SJSA1 (cell line): ENCODE results near the gene KRT80. TPM values are rescaled to one million over a fixed set of nuclear protein-coding genes. Genes with fewer than 3 reads are reported as not detected.

Experiments
- DNase-seq, 2 experiments: peaks; one replicate each; pipeline ENCODE4 v3.0.0-alpha.2; 2015 to 2020; ENCODE audit warnings: low spot score in 2 of 2, low read depth in 1 of 2
- H3K27ac ChIP-seq: fragments of 250-450 bp; sonication (Bioruptor Pico); 2 replicates; pipeline ENCODE4 v1.5.1; 2020; ENCODE audit warnings: mild to moderate bottlenecking, moderate library complexity
- H3K27me3 ChIP-seq: fragments of 250-450 bp; sonication (Bioruptor Pico); replicated peaks from 2 replicates; pipeline ENCODE4 v1.5.1; 2020; ENCODE audit warnings: mild to moderate bottlenecking, moderate library complexity
- H3K36me3 ChIP-seq: fragments of 250-450 bp; sonication (Bioruptor Pico); 2 replicates; pipeline ENCODE4 v1.5.1; 2020; ENCODE audit warnings: mild to moderate bottlenecking
- H3K4me1 ChIP-seq: fragments of 250-450 bp; sonication (Bioruptor Pico); replicated peaks from 2 replicates; pipeline ENCODE4 v1.6.1; 2021; ENCODE audit warnings: mild to moderate bottlenecking
- H3K4me3 ChIP-seq: fragments of 250-450 bp; sonication (Bioruptor Pico); 2 replicates; pipeline ENCODE4 v1.5.1; 2020; ENCODE audit warnings: mild to moderate bottlenecking
- H3K9me3 ChIP-seq: fragments of 250-450 bp; sonication (Bioruptor Pico); replicated peaks from 2 replicates; pipeline ENCODE4 v1.5.1; 2020; ENCODE audit warnings: mild to moderate bottlenecking
- total RNA-seq: library from RNA; depleted of rRNA; stranded (reverse); fragments of >200 nt; shearing (Covaris generic); gene quantifications from 2 replicates; pipeline ENCODE4 v1.2.3, GENCODE V29; 2014

Gene KRT80
- total RNA-seq, 1 experiment from 2014 or later: 4.0 TPM

GRCh38 chr12:52203079-52203921 is 11.5 kb upstream of the KRT80 start:
- Histone ChIP-seq H3K27me3 (no peaks in the 10 kb centered on the region), H3K4me3 (peak overlapping the region; percentile 12; the same call in 1 of the 2 replicates), H3K4me1 (peaks cover 87% of the 10 kb centered on the region), H3K9me3 (no peaks in the 10 kb centered on the region), H3K27ac (peak overlapping the region; percentile 79), H3K36me3 (no peaks in the 10 kb centered on the region)
- peak; percentile 89 to 90 for DNase-seq

GRCh38 chr12:52202361-52203078 is 10.7 kb upstream of the KRT80 start:
- no peaks in the 10 kb centered on the region for H3K27me3 ChIP-seq
- peak overlapping the region; percentile 79 for H3K27ac ChIP-seq
- peaks cover 87% of the 10 kb centered on the region for H3K4me1 ChIP-seq
- DNase-seq: peak in 1 of 2 experiments; percentile 61
- no peaks in the 10 kb centered on the region for H3K36me3 ChIP-seq
- H3K4me3 ChIP-seq: peak overlapping the region; percentile 12
- no peaks in the 10 kb centered on the region for H3K9me3 ChIP-seq

GRCh38 chr12:52201451-52201839 is 9.6 kb upstream of the KRT80 start:
- Histone ChIP-seq H3K27me3 (no peaks in the 10 kb centered on the region), H3K36me3 (no peaks in the 10 kb centered on the region), H3K27ac (peak overlapping the region; percentile 79), H3K4me1 (peaks cover 80% of the 10 kb centered on the region), H3K9me3 (no peaks in the 10 kb centered on the region), H3K4me3 (peak overlapping the region; percentile 21)
- DNase-seq: peak in 1 of 2 experiments; percentile 72

- peak in 1 of 2 experiments; percentile 71 for DNase-seq
- Histone ChIP-seq H3K27me3 (no peaks in the 10 kb centered on the region), H3K9me3 (no peaks in the 10 kb centered on the region), H3K4me1 (peaks cover 80% of the 10 kb centered on the region), H3K4me3 (peak overlapping the region; percentile 21), H3K27ac (peak overlapping the region; percentile 79), H3K36me3 (no peaks in the 10 kb centered on the region)
Measured at GRCh38 chr12:52200781-52201450, 9.1 kb upstream of the KRT80 start.

- peak overlapping the region; percentile 21; the same call in 1 of the 2 replicates for H3K4me3 ChIP-seq
- H3K9me3 ChIP-seq: no peaks in the 10 kb centered on the region
- peaks cover 76% of the 10 kb centered on the region for H3K4me1 ChIP-seq
- H3K27ac ChIP-seq: no peak overlapping the region; the same call in 1 of the 2 replicates
- H3K27me3 ChIP-seq: no peaks in the 10 kb centered on the region
- no peaks in the 10 kb centered on the region for H3K36me3 ChIP-seq
- no peak for DNase-seq
Measured at GRCh38 chr12:52200086-52200780, 8.4 kb upstream of the KRT80 start.

GRCh38 chr12:52199294-52199919 is 7.6 kb upstream of the KRT80 start:
- no peaks in the 10 kb centered on the region for H3K9me3 ChIP-seq
- peaks cover 76% of the 10 kb centered on the region for H3K4me1 ChIP-seq
- no peak for DNase-seq
- H3K4me3 ChIP-seq: no peak overlapping the region
- no peaks in the 10 kb centered on the region for H3K27me3 ChIP-seq
- H3K36me3 ChIP-seq: no peaks in the 10 kb centered on the region
- H3K27ac ChIP-seq: no peak overlapping the region

- no peak for DNase-seq
- Histone ChIP-seq H3K27me3 (no peaks in the 10 kb centered on the region), H3K4me3 (no peak overlapping the region), H3K4me1 (peaks cover 76% of the 10 kb centered on the region), H3K36me3 (no peaks in the 10 kb centered on the region), H3K9me3 (no peaks in the 10 kb centered on the region), H3K27ac (no peak overlapping the region)
Measured at GRCh38 chr12:52198454-52199215, 6.8 kb upstream of the KRT80 start.

GRCh38 chr12:52197371-52198231 is 5.8 kb upstream of the KRT80 start:
- no peaks in the 10 kb centered on the region for H3K36me3 ChIP-seq
- no peak overlapping the region for H3K4me3 ChIP-seq
- H3K4me1 ChIP-seq: peaks cover 76% of the 10 kb centered on the region
- H3K27me3 ChIP-seq: no peaks in the 10 kb centered on the region
- DNase-seq: no peak
- H3K9me3 ChIP-seq: no peaks in the 10 kb centered on the region
- H3K27ac ChIP-seq: no peak overlapping the region

GRCh38 chr12:52195065-52195730 is 3.4 kb upstream of the KRT80 start:
- no peaks in the 10 kb centered on the region for H3K36me3 ChIP-seq
- no peak overlapping the region; the same call in 1 of the 2 replicates for H3K27ac ChIP-seq
- H3K27me3 ChIP-seq: no peaks in the 10 kb centered on the region
- no peaks in the 10 kb centered on the region for H3K9me3 ChIP-seq
- no peak for DNase-seq
- no peak overlapping the region for H3K4me3 ChIP-seq
- peaks cover 76% of the 10 kb centered on the region for H3K4me1 ChIP-seq

GRCh38 chr12:52193991-52194390 is 2.2 kb upstream of the KRT80 start:
- peaks cover 78% of the 10 kb centered on the region for H3K4me1 ChIP-seq
- H3K9me3 ChIP-seq: no peaks in the 10 kb centered on the region
- no peaks in the 10 kb centered on the region for H3K36me3 ChIP-seq
- no peak overlapping the region for H3K4me3 ChIP-seq
- peak overlapping the region; percentile 91 for H3K27ac ChIP-seq
- no peaks in the 10 kb centered on the region for H3K27me3 ChIP-seq
- peak in 1 of 2 experiments; percentile 63 for DNase-seq

- Histone ChIP-seq H3K9me3 (no peaks in the 10 kb centered on the region), H3K27ac (peak overlapping the region; percentile 91), H3K4me1 (peaks cover 78% of the 10 kb centered on the region), H3K27me3 (no peaks in the 10 kb centered on the region), H3K4me3 (no peak overlapping the region), H3K36me3 (no peaks in the 10 kb centered on the region)
- DNase-seq: no peak
Measured at GRCh38 chr12:52193532-52193931, 1.7 kb upstream of the KRT80 start.
